NCI-H1048 (cell line): ENCODE data around the gene TXNRD3.
"Not testable (repeated sequence)": the region's sequence is repeated elsewhere in the genome, so short reads cannot be mapped to it uniquely, and the experiment has no call there.

Source experiments
- DNase-seq: peaks from one replicate; lab custom pipeline; 2025; lab: John Stamatoyannopoulos, UW

TXNRD3 gene

GRCh38 chr3:126595479-126595878 lies 59.4 kb downstream of the TXNRD3 start:
- DNase-seq, result not testable (repeated sequence)

- DNase-seq, result not testable (repeated sequence)
These were observed 63.4 kb downstream of the TXNRD3 start for GRCh38 chr3:126591515-126591914.

GRCh38 chr3:126582311-126582710 lies 72.6 kb downstream of the TXNRD3 start:
- DNase-seq, result no peak

GRCh38 chr3:126581569-126581968 lies 73.4 kb downstream of the TXNRD3 start:
- DNase-seq, result no peak

GRCh38 chr3:126580746-126581145 lies 74.2 kb downstream of the TXNRD3 start:
- no peak for DNase-seq

GRCh38 chr3:126578702-126579101 lies 76.2 kb downstream of the TXNRD3 start:
- no peak for DNase-seq

GRCh38 chr3:126577261-126577660 lies 77.7 kb downstream of the TXNRD3 start:
- DNase-seq, result no peak

GRCh38 chr3:126573492-126574117 lies 81.3 kb downstream of the TXNRD3 start:
- DNase-seq, result no peak

GRCh38 chr3:126571078-126571477 lies 83.8 kb downstream of the TXNRD3 start:
- no peak for DNase-seq

GRCh38 chr3:126570103-126570541 lies 84.8 kb downstream of the TXNRD3 start:
- no peak for DNase-seq

- DNase-seq, result no peak
These were observed 85.4 kb downstream of the TXNRD3 start for GRCh38 chr3:126569390-126569975.

- DNase-seq, result no peak
These were observed 86.1 kb downstream of the TXNRD3 start for GRCh38 chr3:126568776-126569342.

- DNase-seq, result no peak
These were observed 87.1 kb downstream of the TXNRD3 start for GRCh38 chr3:126567696-126568438.

GRCh38 chr3:126562737-126563276 lies 92.1 kb downstream of the TXNRD3 start:
- no peak for DNase-seq

- DNase-seq, result no peak
These were observed 96.4 kb downstream of the TXNRD3 start, which contains the start of gene C3orf22 for GRCh38 chr3:126558336-126559071. TSS of gene C3orf22 (minus strand) at chr3:126558932. CDS start at chr3:126553390, 5,542 bp downstream.

- no peak for DNase-seq
These were observed 97.2 kb downstream of the TXNRD3 start for GRCh38 chr3:126557761-126558160.

- no peak for DNase-seq
These were observed 97.5 kb downstream of the TXNRD3 start for GRCh38 chr3:126557415-126557745.
